ENCODE data around the gene CLIC4. TPM values are rescaled to one million over a fixed set of nuclear protein-coding genes. Genes with fewer than 3 reads are reported as not detected.
A peak's percentile ranks its signal among the peaks of the same experiment; 100 is the strongest.

CLIC4 gene
- total and polyA plus RNA-seq, 9 of the 15 experiments (the other 6 are each of a cell fraction or from before 2014, with no cell fraction given): 16.0 to 67.5 (median 38.4) TPM

GRCh38 chr1:24742090-24742938 lies 2.9 kb upstream of the CLIC4 start (continued):
- no peak for TF ChIP-seq ZNF395 (CRISPR knock-in tag; IDR thresholded peaks at IDR 0.05)
- TF ChIP-seq STAG1 (CRISPR knock-in tag; IDR thresholded peaks at IDR 0.05; ENCODE audit: borderline replicate concordance): no peak
- TF ChIP-seq SREBF1 (IDR thresholded peaks at IDR 0.05; ENCODE audit: borderline replicate concordance, low read depth, low read length): no peak
- peak; percentile 40; the same call in 1 of the 2 replicates for TF ChIP-seq CTBP1 (IDR thresholded peaks at IDR 0.05; ENCODE audit: borderline replicate concordance)
- TF ChIP-seq ZFP30 (CRISPR knock-in tag; IDR thresholded peaks at IDR 0.05; ENCODE audit: borderline replicate concordance): no peak
- no peak; the same call in 1 of the 2 replicates for TF ChIP-seq SOX6 (IDR thresholded peaks at IDR 0.05)
- TF ChIP-seq ZNF140 (CRISPR knock-in tag; IDR thresholded peaks at IDR 0.05): no peak
- no peak for TF ChIP-seq FOXA3 (CRISPR knock-in tag; conservative IDR thresholded peaks at IDR 0.05 in 1 of 2, IDR thresholded peaks at IDR 0.05 in 1 of 2)
- no peak for TF ChIP-seq NR3C1 (CRISPR knock-in tag; IDR thresholded peaks at IDR 0.05)
- TF ChIP-seq CREBBP (IDR thresholded peaks at IDR 0.05; ENCODE audit: low read depth, low read length): no peak
- TF ChIP-seq ZEB2 (IDR thresholded peaks at IDR 0.05): peak; percentile 51; the same call in 1 of the 2 replicates
- no peak for TF ChIP-seq CREB1 (IDR thresholded peaks at IDR 0.05)
- TF ChIP-seq CREB1 (CRISPR knock-in tag; IDR thresholded peaks at IDR 0.05): no peak
- no peak for TF ChIP-seq POLR2AphosphoS2 (IDR thresholded peaks at IDR 0.05; ENCODE audit: low read length)
- no peak for TF ChIP-seq ZNF707 (CRISPR knock-in tag; conservative IDR thresholded peaks at IDR 0.05)
- TF ChIP-seq CREB3 (tag; conservative IDR thresholded peaks at IDR 0.05; ENCODE audit: low read depth): no peak
- TF ChIP-seq TRIM25 (IDR thresholded peaks at IDR 0.05; ENCODE audit: borderline replicate concordance): 0 out of 2 replicates have a peak, but pooled peaks have one; percentile 69
- peak; percentile 62 for TF ChIP-seq EGR1 (conservative IDR thresholded peaks at IDR 0.05)
- TF ChIP-seq TOE1 (IDR thresholded peaks at IDR 0.05; ENCODE audit: borderline replicate concordance): no peak
- TF ChIP-seq TOE1 (CRISPR knock-in tag; IDR thresholded peaks at IDR 0.05; ENCODE audit: borderline replicate concordance, low read depth): no peak
- TF ChIP-seq E2F8 (IDR thresholded peaks at IDR 0.05; ENCODE audit: low read depth, partially characterized antibody): no peak

Data from K562 (cell line).